ENCODE results near the gene ERBB2. TPM values are rescaled to one million over a fixed set of nuclear protein-coding genes. Genes with fewer than 3 reads are reported as not detected.

The ERBB2 gene
- total and polyA plus RNA-seq, 2 of the 8 experiments (the other 6 are each of a cell fraction or from before 2014, with no cell fraction given), result 183 to 394 TPM

DNA sequence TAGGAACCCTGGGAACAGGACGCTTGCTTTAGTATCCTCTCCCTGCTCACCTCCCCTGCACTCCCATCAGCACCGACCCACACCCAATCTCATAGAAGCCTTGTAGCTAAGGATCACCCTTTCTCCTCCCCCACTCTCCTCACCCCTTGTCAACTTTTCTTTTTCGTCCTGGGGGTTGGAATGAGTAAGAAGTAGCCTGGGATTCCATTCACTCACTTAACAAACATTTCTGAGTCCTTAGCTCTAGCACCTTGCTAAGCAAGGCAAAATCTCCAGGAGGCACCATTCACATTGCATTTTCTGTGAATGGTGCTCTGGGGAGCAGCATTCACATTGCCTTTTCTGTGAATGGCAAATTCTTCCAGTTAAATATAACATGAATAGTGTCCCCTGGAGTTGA, 10.9 kb upstream of the ERBB2 start (continued):
- TF ChIP-seq ASH2L (IDR thresholded peaks at IDR 0.05; ENCODE audit: low read length) (peak; percentile 66), BACH1 (IDR thresholded peaks at IDR 0.05; ENCODE audit: low read length) (no peak), EP300 (IDR thresholded peaks at IDR 0.05; ENCODE audit: borderline replicate concordance in 1 of 2, low read depth in 2 of 2, low read length in 2 of 2) (no peak), CTBP2 (IDR thresholded peaks at IDR 0.05; ENCODE audit: borderline replicate concordance, insufficient read depth, insufficient read length, low read length) (no peak), SRF (IDR thresholded peaks at IDR 0.05; ENCODE audit: low read depth, low read length) (no peak), RBBP5 (IDR thresholded peaks at IDR 0.05; ENCODE audit: borderline replicate concordance, low read depth, low read length) (no peak), RFX5 (IDR thresholded peaks at IDR 0.05; ENCODE audit: borderline replicate concordance, low read depth, low read length) (no peak)
- TF ChIP-seq, protein P1, sequence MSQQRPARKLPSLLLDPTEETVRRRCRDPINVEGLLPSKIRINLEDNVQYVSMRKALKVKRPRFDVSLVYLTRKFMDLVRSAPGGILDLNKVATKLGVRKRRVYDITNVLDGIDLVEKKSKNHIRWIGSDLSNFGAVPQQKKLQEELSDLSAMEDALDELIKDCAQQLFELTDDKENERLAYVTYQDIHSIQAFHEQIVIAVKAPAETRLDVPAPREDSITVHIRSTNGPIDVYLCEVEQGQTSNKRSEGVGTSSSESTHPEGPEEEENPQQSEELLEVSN (IDR thresholded peaks at IDR 0.05), result no peak
- TF ChIP-seq, protein P2, sequence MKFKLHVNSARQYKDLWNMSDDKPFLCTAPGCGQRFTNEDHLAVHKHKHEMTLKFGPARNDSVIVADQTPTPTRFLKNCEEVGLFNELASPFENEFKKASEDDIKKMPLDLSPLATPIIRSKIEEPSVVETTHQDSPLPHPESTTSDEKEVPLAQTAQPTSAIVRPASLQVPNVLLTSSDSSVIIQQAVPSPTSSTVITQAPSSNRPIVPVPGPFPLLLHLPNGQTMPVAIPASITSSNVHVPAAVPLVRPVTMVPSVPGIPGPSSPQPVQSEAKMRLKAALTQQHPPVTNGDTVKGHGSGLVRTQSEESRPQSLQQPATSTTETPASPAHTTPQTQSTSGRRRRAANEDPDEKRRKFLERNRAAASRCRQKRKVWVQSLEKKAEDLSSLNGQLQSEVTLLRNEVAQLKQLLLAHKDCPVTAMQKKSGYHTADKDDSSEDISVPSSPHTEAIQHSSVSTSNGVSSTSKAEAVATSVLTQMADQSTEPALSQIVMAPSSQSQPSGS (IDR thresholded peaks at IDR 0.05; ENCODE audit: low read length), result peak; percentile 51; the same call in 1 of the 2 replicates
